GM12873 (cell line): ENCODE results near the gene APBB1.

ENCODE experiments used
- CTCF ChIP-seq: IDR thresholded peaks from 2 replicates; pipeline ENCODE4 v1.5.1; 2012; ENCODE audit warnings: low read depth, mild to moderate bottlenecking, moderate library complexity, low read length, control low read depth; ENCODE audit not compliant: insufficient read depth; ENCODE audit errors: missing control alignments

The APBB1 gene

GRCh38 chr11:6353367-6353987 is 65.4 kb downstream of the APBB1 start:
- peak; percentile 95 for TF ChIP-seq CTCF

- TF ChIP-seq CTCF, result no peak
Measured at GRCh38 chr11:6351782-6352382, 67.0 kb downstream of the APBB1 start.

- TF ChIP-seq CTCF, result no peak
Measured at GRCh38 chr11:6350486-6350885, 68.4 kb downstream of the APBB1 start.

- TF ChIP-seq CTCF, result no peak
Measured at GRCh38 chr11:6350043-6350442, 68.9 kb downstream of the APBB1 start.

GRCh38 chr11:6345366-6345765 is 73.5 kb downstream of the APBB1 start:
- TF ChIP-seq CTCF, result no peak
